ENCODE data around the gene SOAT2. TPM values are rescaled to one million over a fixed set of nuclear protein-coding genes. Genes with fewer than 3 reads are reported as not detected.
A peak's percentile ranks its signal among the peaks of the same experiment; 100 is the strongest.

The SOAT2 gene
- total RNA-seq, 1 donor from 2014 or later: 0.98 TPM

DNA sequence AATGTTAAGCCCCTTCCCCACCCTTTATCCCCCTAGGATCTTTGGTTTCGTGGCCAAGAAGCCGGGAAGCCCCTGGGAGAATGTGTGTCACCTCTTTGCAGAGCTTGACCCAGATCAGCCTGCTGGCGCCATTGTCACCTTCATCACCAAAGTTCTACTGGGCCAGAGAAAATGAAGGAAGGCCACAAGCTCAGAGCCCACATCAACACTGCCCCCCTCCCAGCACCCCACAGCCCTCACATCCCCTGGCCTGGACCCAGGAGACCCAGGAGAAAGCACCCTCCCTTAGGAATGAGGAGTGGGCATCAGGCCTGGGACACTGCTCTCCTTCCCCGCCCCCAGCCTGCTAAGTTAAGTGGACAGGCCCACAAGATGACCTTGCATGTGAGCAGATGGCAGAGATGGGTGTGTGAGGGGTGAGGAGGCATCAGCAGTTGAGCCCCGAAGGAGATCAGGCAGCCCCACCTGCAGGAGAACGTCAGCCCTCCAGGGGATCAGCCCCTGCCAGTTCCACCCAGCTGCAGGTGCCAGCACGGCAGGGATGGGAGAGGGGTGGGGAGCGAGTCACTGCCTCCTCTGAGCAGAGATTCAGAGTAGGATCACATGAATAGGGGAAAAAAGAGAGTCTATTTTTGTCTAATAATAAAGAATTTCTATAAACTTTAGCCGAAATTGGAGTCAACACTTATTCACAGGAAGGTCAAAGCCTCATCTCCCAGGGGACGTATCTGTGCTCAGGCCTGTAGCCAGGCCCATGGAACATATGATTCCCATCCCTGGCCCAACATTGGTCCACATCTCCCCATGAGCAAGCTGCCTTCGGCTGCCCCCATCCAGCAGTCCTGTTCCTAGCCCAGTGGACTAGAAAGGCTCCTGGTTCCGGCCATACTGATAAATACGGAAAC is 39.3 kb upstream of the SOAT2 start:
- no peak overlapping the region for H3K4me3 Mint-ChIP-seq (ENCODE audit: low read depth)
- no peaks in the 10 kb centered on the region for H3K27me3 Mint-ChIP-seq
- H3K9me3 Mint-ChIP-seq (ENCODE audit: low read depth): no peaks in the 10 kb centered on the region
- peaks cover 5% of the 10 kb centered on the region for H3K4me1 Mint-ChIP-seq (ENCODE audit: low read depth)
- H3K27ac Mint-ChIP-seq: no peak overlapping the region
- peaks cover 10% of the 10 kb centered on the region for H3K36me3 Mint-ChIP-seq (ENCODE audit: insufficient read depth)
- DNase-seq (ENCODE audit: low spot score, unreplicated experiment): no peak
- TF ChIP-seq, protein P1, sequence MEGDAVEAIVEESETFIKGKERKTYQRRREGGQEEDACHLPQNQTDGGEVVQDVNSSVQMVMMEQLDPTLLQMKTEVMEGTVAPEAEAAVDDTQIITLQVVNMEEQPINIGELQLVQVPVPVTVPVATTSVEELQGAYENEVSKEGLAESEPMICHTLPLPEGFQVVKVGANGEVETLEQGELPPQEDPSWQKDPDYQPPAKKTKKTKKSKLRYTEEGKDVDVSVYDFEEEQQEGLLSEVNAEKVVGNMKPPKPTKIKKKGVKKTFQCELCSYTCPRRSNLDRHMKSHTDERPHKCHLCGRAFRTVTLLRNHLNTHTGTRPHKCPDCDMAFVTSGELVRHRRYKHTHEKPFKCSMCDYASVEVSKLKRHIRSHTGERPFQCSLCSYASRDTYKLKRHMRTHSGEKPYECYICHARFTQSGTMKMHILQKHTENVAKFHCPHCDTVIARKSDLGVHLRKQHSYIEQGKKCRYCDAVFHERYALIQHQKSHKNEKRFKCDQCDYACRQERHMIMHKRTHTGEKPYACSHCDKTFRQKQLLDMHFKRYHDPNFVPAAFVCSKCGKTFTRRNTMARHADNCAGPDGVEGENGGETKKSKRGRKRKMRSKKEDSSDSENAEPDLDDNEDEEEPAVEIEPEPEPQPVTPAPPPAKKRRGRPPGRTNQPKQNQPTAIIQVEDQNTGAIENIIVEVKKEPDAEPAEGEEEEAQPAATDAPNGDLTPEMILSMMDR (IDR thresholded peaks at IDR 0.05; ENCODE audit: unreplicated experiment): no peak

DNA sequence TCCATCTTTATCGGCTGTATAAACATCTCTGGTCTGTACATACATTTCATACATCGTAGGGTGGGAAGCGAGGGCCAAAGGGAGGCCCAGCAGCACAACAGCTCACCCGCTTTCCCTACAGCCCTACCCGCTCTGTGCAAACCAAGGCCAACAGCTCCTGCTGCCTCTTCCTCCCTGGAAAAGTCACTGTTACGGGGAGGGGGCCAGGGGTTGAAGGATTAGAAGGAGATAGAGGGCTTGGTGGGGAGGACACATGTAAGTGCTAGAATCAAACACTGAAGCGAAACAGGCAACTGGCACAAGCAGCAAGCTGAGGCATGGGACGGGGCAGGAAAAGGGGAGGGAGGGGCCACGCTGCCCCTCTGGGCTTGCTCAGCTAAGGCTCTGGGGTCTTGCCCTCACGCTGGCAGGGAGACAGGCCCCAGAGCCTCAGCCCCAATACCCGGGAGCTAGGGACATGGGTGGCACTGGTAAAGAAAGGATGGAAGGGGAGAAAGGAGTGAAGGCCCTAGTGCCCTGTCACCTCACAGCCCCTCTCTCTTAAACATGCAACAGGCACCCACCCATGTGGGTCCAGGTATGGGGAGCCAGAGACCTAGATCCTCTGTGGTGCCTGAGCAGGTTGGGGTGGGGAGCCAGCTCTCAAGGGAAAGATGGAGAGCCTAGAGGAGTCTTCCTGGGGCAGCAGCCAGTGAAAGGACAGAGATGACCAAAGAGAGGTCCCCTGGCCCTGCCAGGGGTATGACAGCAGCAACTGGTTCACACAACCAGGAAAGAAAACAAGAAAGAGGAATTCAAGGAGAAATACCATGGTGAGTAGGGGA is 38.5 kb upstream of the SOAT2 start:
- no peak overlapping the region for H3K4me3 Mint-ChIP-seq (ENCODE audit: low read depth)

DNA sequence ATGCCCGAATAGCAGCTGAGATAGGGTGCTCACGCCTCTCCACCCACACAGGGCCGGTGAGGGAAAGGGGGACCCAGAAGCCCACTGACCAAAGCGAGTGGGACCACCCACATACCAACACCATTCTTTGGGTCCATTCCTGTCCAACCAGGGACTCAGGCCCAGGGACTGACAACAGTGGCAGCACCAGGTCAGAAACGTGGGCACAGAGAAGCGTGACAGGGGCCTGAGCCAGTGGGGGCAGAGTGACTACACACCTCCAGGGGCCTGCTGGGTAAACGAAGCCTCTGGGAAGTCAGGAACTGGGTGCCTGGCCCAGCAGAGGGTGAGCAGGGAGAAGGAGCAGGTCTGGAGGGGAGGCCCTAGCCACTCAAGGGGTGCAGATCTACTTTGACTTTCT is 37.8 kb upstream of the SOAT2 start:
- no peak for DNase-seq (ENCODE audit: low spot score, unreplicated experiment)
- Mint-ChIP-seq H3K4me3 (ENCODE audit: low read depth) (no peak overlapping the region), H3K4me1 (ENCODE audit: low read depth) (peaks cover 5% of the 10 kb centered on the region), H3K27me3 (no peaks in the 10 kb centered on the region), H3K9me3 (ENCODE audit: low read depth) (no peaks in the 10 kb centered on the region), H3K36me3 (ENCODE audit: insufficient read depth) (peaks cover 11% of the 10 kb centered on the region), H3K27ac (no peak overlapping the region)
- TF ChIP-seq, protein P1 (IDR thresholded peaks at IDR 0.05; ENCODE audit: unreplicated experiment): no peak

More for the DNA sequence above, 38.5 kb upstream of the SOAT2 start:
- DNase-seq (ENCODE audit: low spot score, unreplicated experiment): no peak
- peaks cover 11% of the 10 kb centered on the region for H3K36me3 Mint-ChIP-seq (ENCODE audit: insufficient read depth)
- no peak overlapping the region for H3K27ac Mint-ChIP-seq
- peaks cover 5% of the 10 kb centered on the region for H3K4me1 Mint-ChIP-seq (ENCODE audit: low read depth)
- TF ChIP-seq, protein P1 (IDR thresholded peaks at IDR 0.05; ENCODE audit: unreplicated experiment): no peak
- H3K9me3 Mint-ChIP-seq (ENCODE audit: low read depth): no peaks in the 10 kb centered on the region
- no peaks in the 10 kb centered on the region for H3K27me3 Mint-ChIP-seq

DNA sequence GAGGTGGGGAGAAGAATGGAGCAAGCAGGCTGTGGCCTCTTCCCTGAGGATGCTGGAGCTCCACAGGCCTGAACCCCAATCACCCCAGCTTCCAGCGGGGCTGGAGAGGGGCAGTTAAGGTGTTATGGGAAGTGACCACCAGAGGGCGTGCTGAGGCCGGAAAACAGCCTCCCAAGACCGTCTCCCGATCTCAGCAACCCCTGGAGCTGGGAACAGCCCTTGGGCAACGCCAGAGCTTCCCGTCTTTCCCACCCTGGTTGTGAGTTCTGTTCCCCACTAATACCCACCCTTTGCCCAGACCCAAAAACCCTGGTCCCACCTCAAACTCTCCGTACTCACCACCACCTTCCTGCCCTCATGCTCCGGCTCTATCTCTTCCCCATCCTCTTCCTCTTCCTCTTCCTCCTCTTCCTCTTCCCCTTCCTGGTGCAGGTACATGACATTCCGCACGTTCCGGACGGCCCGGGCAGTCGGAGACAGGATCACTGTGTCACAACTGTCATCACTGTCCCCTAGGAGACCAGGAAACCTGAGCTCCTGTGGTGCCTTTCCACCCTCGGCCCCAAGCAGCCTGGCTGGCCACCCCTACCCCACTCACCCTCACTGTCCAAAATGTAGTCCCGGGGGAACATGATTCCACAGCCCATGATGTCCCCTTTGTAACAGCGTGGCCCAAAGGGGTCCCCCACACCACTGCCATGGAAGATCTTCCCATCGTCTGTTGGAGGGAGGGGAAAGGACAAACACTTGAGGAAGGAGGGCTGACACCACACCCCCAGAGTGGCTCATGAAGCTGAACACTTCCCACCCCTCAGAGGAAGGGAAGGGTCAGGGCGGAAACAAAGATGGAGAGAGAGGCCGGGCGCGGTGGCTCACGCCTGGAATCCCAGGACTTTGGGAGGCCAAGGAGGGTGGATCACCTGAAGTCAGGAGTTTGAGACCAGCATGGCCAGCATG is 37.0 kb upstream of the SOAT2 start:
- Mint-ChIP-seq H3K36me3 (ENCODE audit: insufficient read depth) (peaks cover 11% of the 10 kb centered on the region), H3K27me3 (no peaks in the 10 kb centered on the region), H3K9me3 (ENCODE audit: low read depth) (no peaks in the 10 kb centered on the region), H3K4me3 (ENCODE audit: low read depth) (no peak overlapping the region), H3K27ac (peak overlapping the region; percentile 75), H3K4me1 (ENCODE audit: low read depth) (peaks cover 5% of the 10 kb centered on the region)
- TF ChIP-seq, protein P1 (IDR thresholded peaks at IDR 0.05; ENCODE audit: unreplicated experiment): peak; percentile 90
- DNase-seq (ENCODE audit: low spot score, unreplicated experiment): peak; percentile 70

Measured in progenitor cell of endocrine pancreas (in vitro differentiated cells).